ENCODE data around the gene ZNF132. TPM values are rescaled to one million over a fixed set of nuclear protein-coding genes. Genes with fewer than 3 reads are reported as not detected.
A peak's percentile ranks its signal among the peaks of the same experiment; 100 is the strongest.

The ZNF132 gene
- total and polyA plus RNA-seq, 9 of the 15 experiments (the other 6 are each of a cell fraction or from before 2014, with no cell fraction given): 0.03 to 0.42 (median 0.10) TPM; not detected in 5

DNA sequence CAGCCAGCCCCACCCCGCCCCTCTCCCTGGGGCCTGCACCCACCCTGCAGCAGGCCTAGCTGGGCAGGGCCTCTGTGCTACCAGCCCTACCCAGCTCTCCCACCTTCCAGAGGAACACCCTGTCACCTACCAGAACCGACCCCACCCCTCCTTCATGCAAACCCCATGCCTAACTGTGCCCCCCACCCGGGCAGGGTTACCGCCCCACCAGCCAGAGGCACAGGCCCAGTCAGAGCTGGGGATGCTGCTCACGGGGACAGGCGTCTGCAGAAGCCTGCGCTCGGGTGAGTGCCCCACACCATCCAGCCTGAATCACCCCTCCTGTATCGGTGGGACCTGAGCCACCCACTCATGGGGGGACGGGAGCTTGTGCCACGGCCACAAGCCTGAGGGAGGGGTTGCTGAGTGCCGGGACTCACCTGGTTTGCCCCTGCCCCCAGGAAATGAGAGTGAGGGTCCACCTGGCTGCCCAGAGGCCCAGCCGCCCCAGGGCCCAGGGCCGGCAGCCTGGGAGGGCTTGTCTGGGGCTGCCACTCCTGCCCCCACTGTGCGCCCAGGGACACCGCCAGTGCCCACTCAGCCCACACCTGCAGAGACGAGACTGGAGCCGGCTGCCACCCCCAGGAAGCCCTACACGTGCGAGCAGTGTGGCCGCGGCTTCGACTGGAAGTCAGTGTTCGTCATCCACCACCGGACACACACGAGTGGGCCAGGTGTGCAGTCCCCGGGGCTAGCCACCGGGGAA lies 40.0 kb upstream of the ZNF132 start:
- H3K4me2 ChIP-seq (ENCODE audit: insufficient read depth, low read length): no peak overlapping the region
- peak; percentile 65 for TF ChIP-seq POLR2G (IDR thresholded peaks at IDR 0.05; ENCODE audit: low read depth, low read length)
- no peak for TF ChIP-seq KDM5B (IDR thresholded peaks at IDR 0.05; ENCODE audit: insufficient replicate concordance, low read depth, low read length)
- TF ChIP-seq RBFOX2 (IDR thresholded peaks at IDR 0.05; ENCODE audit: low read depth, low read length): peak; percentile 41; the same call in 1 of the 2 replicates
- no peak overlapping the region for H3K27ac ChIP-seq (ENCODE audit: extremely low read depth, low read depth, low read length)
- ChIA-PET POLR2A (interaction anchor here (0.7 to 2.1 kb wide), 3 partner anchors 9 to 64 kb away, joined by 3 to 7 read pairs (median 3); partner anchors contain the start of gene TRIM28), CTCF (ENCODE audit: low intra/inter-chr PET ratio) (no interaction called here)
- H3K9ac ChIP-seq (ENCODE audit: insufficient read depth in 1 of 2, low read depth in 2 of 2, low read length in 2 of 2): 0 out of 4 replicates have a peak overlapping the region, but pooled peaks of 1 of the 2 experiments have one; percentile 8
- H2AFZ ChIP-seq (ENCODE audit: low read depth, low read length): no peak overlapping the region
- BruUV-seq (replicated peaks): no TSS peak
- H4K20me1 ChIP-seq (replicated peaks; ENCODE audit: control insufficient read depth, insufficient read depth, low read length): 0 out of 2 replicates have a peak, but pooled peaks cover 6% of the 10 kb centered on the region
- ATAC-seq (no peak), DNase-seq (ENCODE audit: extremely low read depth in 1 of 4, low spot score in 3 of 4) (no peak), FAIRE-seq (no peak)
- no peaks in the 10 kb centered on the region for H3K9me3 ChIP-seq (replicated peaks; ENCODE audit: control insufficient read depth, insufficient read depth, low read depth, low read length)
- intact Hi-C loops (cut with micrococcal nuclease): loop anchor here (5.0 kb wide), 2 partner anchors 153 to 298 kb away; partner anchors contain the start of genes ZNF274 and ZSCAN22
- H3K9me1 ChIP-seq (ENCODE audit: control insufficient read depth, insufficient read depth, low read length): no peaks in the 10 kb centered on the region
- no peak overlapping the region for H3K4me3 ChIP-seq
- in situ Hi-C loops (cut with MboI): no loop called here
- H3K36me3 ChIP-seq (ENCODE audit: control insufficient read depth, insufficient read depth, low read length): peaks cover 44% of the 10 kb centered on the region; the same call in 2 of the 3 replicates
- H3K4me1 ChIP-seq (replicated peaks in 1 of 2; ENCODE audit: control insufficient read depth in 2 of 2, insufficient read depth in 2 of 2, low read length in 2 of 2): peaks cover 16 to 41% of the 10 kb centered on the region in 2 experiments
- no peaks in the 10 kb centered on the region for H3K27me3 ChIP-seq (ENCODE audit: control insufficient read depth in 2 of 2, insufficient read depth in 2 of 2, low read length in 2 of 2)
- WGBS (ENCODE audit: insufficient coverage, low coverage, missing lambda C conversion rate): 94% methylated on average over 17 of the region's 28 CpGs
- H3K79me2 ChIP-seq (ENCODE audit: control insufficient read depth, insufficient read depth, low read length): no peaks in the 10 kb centered on the region; the same call in 1 of the 3 replicates

Data from K562 (cell line).